Activated CD4-positive, alpha-beta T cell treated with anti-CD3 and anti-CD28 coated beads, Interleukin-2, amount 10 ng/mL, durations not matched to agents 24 days and 14 days (primary cell): Measurements from ENCODE around the gene TMEM52. TPM values are rescaled to one million over a fixed set of nuclear protein-coding genes. Genes with fewer than 3 reads are reported as not detected.

Source experiments
- DNase-seq: peaks from one replicate; pipeline ENCODE4 v3.0.0; 2022
- H3K27ac Mint-ChIP-seq: one replicate; pipeline ENCODE4 v1.8.0; 2022; ENCODE audit warnings: mild to moderate bottlenecking, mixed read lengths
- H3K27me3 Mint-ChIP-seq: one replicate; pipeline ENCODE4 v1.8.0; 2022; ENCODE audit warnings: mixed read lengths
- H3K36me3 Mint-ChIP-seq: one replicate; pipeline ENCODE4 v1.8.0; 2022; ENCODE audit warnings: low read depth, mild to moderate bottlenecking, mixed read lengths
- H3K4me1 Mint-ChIP-seq: one replicate; pipeline ENCODE4 v1.8.0; 2021; ENCODE audit warnings: mixed read lengths
- H3K4me3 Mint-ChIP-seq: one replicate; pipeline ENCODE4 v1.8.0; 2022; ENCODE audit warnings: mild to moderate bottlenecking, moderate library complexity, mixed read lengths
- H3K9me3 Mint-ChIP-seq: one replicate; pipeline ENCODE4 v1.8.0; 2021; ENCODE audit warnings: mixed read lengths
- intact Hi-C: fragments of 100-400 bp; cut with micrococcal nuclease; formaldehyde crosslinking; loops from one replicate; pipeline ENCODE4 v1.15.1; 2023
- total RNA-seq: library from RNA; stranded (reverse); gene quantifications from 2 replicates; pipeline ENCODE4 v1.2.3, GENCODE V29; 2022

The TMEM52 gene
- total RNA-seq, 1 donor from 2014 or later, result 3.1 TPM

GRCh38 chr1:1880617-1881312, 38.3 kb downstream of the TMEM52 start:
- H3K9me3 Mint-ChIP-seq, result no peaks in the 10 kb centered on the region
- no peaks in the 10 kb centered on the region for H3K27me3 Mint-ChIP-seq
- H3K36me3 Mint-ChIP-seq, result peaks cover 37% of the 10 kb centered on the region
- no peak for DNase-seq
- peaks cover 41% of the 10 kb centered on the region for H3K4me1 Mint-ChIP-seq
- intact Hi-C loops, result no loop called here
- H3K4me3 Mint-ChIP-seq, result no peak overlapping the region
- peak overlapping the region; percentile 62 for H3K27ac Mint-ChIP-seq

DNA sequence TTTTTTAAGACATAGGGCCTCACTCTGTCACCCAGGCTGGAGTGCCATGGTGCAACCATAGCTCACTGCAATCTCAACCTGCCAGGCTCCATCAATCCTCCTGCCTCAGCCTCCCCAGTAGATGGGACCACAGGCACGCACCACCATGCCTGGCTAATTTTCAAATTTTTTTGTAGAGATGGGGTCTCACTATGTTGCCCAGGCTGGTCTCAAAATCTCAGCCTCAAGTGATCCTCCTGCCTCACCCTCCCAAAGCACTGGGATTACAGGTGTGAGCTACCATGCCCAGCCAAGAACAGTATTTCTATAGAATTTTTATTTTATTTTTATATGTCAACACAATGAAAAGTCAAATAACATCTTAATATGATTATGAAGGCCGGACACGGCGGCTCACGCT, 39.1 kb downstream of the TMEM52 start:
- DNase-seq, result no peak
- H3K9me3 Mint-ChIP-seq, result no peaks in the 10 kb centered on the region
- H3K36me3 Mint-ChIP-seq, result peaks cover 43% of the 10 kb centered on the region
- intact Hi-C loops, result no loop called here
- no peaks in the 10 kb centered on the region for H3K27me3 Mint-ChIP-seq
- H3K4me3 Mint-ChIP-seq, result no peak overlapping the region
- peaks cover 44% of the 10 kb centered on the region for H3K4me1 Mint-ChIP-seq
- H3K27ac Mint-ChIP-seq, result no peak overlapping the region

DNA sequence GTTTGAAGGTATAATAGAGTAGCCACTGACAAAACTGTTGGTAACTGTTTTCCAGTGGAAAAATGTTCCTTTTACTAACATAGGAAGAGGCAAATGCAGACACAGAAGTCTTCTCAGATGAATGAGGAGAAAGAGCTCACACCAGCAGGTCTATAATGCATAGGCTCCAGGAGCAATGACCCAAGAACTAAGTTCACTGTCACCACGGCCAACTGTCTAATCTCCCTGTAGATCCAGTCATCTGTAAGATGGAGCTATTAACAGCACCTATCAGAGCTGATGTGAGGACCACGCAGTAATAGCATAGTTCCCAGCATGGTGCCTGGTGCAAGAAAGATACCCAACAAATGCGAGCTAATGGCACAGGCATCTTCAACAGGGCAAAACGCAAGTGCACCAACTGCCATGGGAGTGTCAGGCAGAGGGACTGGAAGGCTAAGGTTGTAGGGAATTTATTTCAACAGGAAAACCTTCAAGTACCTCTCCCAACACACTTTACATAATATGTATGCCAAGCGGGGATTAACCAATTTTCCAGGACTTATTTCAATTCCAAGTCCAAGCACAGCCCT, 41.1 kb downstream of the TMEM52 start:
- peak overlapping the region; percentile 40 for H3K27ac Mint-ChIP-seq

DNA sequence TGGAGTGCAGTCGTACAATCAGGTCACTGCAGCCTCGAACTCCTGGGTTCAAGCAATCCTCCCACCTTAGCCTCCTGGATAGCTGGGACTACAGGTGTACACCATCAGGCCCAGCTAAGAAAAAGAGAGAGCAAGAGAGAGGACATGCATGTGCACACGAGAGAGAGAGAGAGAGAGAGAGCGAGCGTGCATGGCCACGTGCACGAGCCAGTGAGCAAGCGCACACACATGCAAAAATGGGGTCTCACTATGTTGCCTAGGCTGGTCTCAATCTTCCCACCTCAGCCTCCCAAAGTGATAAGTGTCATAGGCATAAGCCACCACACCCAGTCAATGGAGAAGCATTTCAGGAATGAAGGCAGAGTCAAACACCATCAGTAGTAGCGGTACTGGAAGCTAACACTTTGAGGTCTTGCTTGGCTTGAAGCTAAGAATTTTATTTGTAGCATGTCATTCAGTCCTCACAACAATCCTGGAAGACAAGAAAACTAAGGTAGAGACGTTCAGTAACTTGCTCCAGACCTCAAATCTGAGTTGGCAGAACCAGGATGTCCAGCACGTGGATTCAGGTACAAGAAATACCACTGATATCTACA, 42.6 kb downstream of the TMEM52 start:
- Mint-ChIP-seq H3K27ac (peak overlapping the region; percentile 91), H3K9me3 (no peaks in the 10 kb centered on the region), H3K4me3 (peak overlapping the region; percentile 32), H3K27me3 (no peaks in the 10 kb centered on the region), H3K36me3 (peaks cover 58% of the 10 kb centered on the region), H3K4me1 (peaks cover 48% of the 10 kb centered on the region)
- no peak for DNase-seq
- intact Hi-C loops, result no loop called here

More for the DNA sequence above, 41.1 kb downstream of the TMEM52 start:
- intact Hi-C loops, result no loop called here
- no peaks in the 10 kb centered on the region for H3K9me3 Mint-ChIP-seq
- H3K4me3 Mint-ChIP-seq, result no peak overlapping the region
- peaks cover 42% of the 10 kb centered on the region for H3K4me1 Mint-ChIP-seq
- H3K36me3 Mint-ChIP-seq, result peaks cover 44% of the 10 kb centered on the region
- DNase-seq, result no peak
- no peaks in the 10 kb centered on the region for H3K27me3 Mint-ChIP-seq

GRCh38 chr1:1875932-1876331, 43.1 kb downstream of the TMEM52 start:
- H3K9me3 Mint-ChIP-seq, result no peaks in the 10 kb centered on the region
- peaks cover 58% of the 10 kb centered on the region for H3K36me3 Mint-ChIP-seq
- H3K27me3 Mint-ChIP-seq, result no peaks in the 10 kb centered on the region
- no peak for DNase-seq
- intact Hi-C loops, result no loop called here
- H3K27ac Mint-ChIP-seq, result peak overlapping the region; percentile 91
- H3K4me3 Mint-ChIP-seq, result peak overlapping the region; percentile 32
- peaks cover 47% of the 10 kb centered on the region for H3K4me1 Mint-ChIP-seq

- no peak for DNase-seq
- H3K4me3 Mint-ChIP-seq, result no peak overlapping the region
- no peaks in the 10 kb centered on the region for H3K27me3 Mint-ChIP-seq
- intact Hi-C loops, result no loop called here
- H3K9me3 Mint-ChIP-seq, result no peaks in the 10 kb centered on the region
- H3K27ac Mint-ChIP-seq, result no peak overlapping the region
- H3K36me3 Mint-ChIP-seq, result peaks cover 56% of the 10 kb centered on the region
- peaks cover 48% of the 10 kb centered on the region for H3K4me1 Mint-ChIP-seq
These were observed 44.2 kb downstream of the TMEM52 start for GRCh38 chr1:1874901-1875300.

DNA sequence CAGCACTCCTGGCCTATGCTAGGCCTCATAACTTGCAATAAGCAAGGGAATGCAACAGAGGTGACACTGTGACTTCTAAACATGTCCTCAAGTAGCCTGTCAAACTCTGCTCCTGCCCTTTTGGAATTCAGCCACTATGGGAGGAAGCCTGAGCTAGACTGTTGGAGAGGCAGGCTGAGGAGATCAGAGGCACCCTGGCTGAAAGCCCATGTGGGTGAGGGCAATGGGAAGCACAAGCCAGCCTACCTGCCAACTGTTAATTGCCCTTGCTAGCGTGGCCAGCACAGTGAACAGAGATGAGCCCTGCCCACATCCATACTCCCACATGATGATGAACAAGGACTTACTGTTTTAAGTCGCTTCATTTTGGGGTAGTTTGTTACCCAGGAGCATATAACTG, 45.9 kb downstream of the TMEM52 start:
- no peak for DNase-seq
- no peaks in the 10 kb centered on the region for H3K27me3 Mint-ChIP-seq
- no peak overlapping the region for H3K27ac Mint-ChIP-seq
- peaks cover 45% of the 10 kb centered on the region for H3K4me1 Mint-ChIP-seq
- no peaks in the 10 kb centered on the region for H3K9me3 Mint-ChIP-seq
- no peak overlapping the region for H3K4me3 Mint-ChIP-seq
- intact Hi-C loops, result no loop called here
- H3K36me3 Mint-ChIP-seq, result peaks cover 49% of the 10 kb centered on the region

DNA sequence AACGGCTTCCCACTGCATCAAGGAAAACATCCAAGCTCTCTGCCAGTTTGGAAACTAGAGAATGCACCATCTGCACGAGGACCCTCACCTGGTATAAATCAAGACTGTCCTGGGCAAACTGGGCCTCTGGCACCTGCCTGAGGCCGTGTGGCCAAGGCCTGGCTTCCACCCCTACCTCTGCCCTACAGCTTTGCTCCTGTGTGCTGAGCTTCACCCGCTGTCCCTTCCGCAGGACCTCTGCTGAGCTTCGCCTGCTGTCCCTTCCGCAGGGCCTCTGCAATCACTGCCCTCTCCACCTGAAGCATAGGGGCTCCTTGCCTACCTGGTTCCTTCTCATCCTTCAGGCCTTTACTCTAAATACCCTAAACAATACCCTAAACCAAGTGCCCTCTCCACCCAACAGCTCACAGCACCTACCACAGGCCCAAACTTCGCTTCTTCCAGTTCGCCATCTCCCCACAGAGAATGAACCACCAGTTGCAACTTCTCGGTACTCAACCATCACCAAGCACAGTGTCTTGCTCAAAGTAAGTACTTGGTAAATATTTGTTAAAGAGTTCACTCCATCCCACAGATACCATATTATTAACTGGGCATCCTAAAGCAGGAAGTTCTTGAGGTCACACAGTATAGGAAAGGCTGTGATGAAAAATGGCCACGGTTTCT, 46.6 kb downstream of the TMEM52 start:
- DNase-seq, result no peak
- Mint-ChIP-seq H3K36me3 (peaks cover 48% of the 10 kb centered on the region), H3K4me3 (no peak overlapping the region), H3K27ac (no peak overlapping the region), H3K9me3 (no peaks in the 10 kb centered on the region), H3K4me1 (peaks cover 39% of the 10 kb centered on the region), H3K27me3 (no peaks in the 10 kb centered on the region)
- intact Hi-C loops, result no loop called here

DNA sequence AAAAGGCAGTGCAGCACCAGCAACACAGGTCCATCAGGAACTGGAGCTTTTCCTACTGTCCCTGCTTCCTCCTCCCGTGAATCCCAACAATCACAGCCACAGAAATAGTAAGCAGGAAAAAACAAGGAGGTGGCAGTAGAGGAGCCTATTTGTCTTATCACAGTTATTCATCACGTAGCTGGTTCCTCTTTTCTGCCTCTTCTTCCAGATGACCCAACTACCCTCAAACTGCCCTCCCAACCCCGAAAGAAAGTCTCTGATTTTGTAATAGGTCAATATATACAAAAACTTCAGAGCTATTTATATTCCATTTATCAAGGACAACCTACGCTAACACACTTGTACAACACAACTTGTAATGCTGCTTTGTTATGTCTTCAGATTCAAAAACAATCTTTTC, 49.6 kb downstream of the TMEM52 start:
- Mint-ChIP-seq H3K9me3 (no peaks in the 10 kb centered on the region), H3K4me1 (peaks cover 33% of the 10 kb centered on the region), H3K27me3 (no peaks in the 10 kb centered on the region), H3K36me3 (peaks cover 40% of the 10 kb centered on the region), H3K27ac (no peak overlapping the region), H3K4me3 (no peak overlapping the region)
- DNase-seq, result no peak
- intact Hi-C loops, result no loop called here

Other genes with a start within 250 kb of the TMEM52 start
- gene SLC35E2B, start 226.5 kb downstream of the TMEM52 start, total RNA-seq, result 40.3 and 41.5 TPM in 2 replicates
- gene CDK11A, start 194.9 kb downstream of the TMEM52 start, total RNA-seq, result 68.3 and 70.4 TPM in 2 replicates
- 91.3 and 94.5 TPM in 2 replicates for gene NADK, start 140.8 kb downstream of the TMEM52 start, total RNA-seq
- 403 and 422 TPM in 2 replicates for gene GNB1, start 28.2 kb downstream of the TMEM52 start, total RNA-seq
- 0.59 TPM in 1 of 2 replicates, not detected in the other for gene CALML6, start 4.0 kb downstream of the TMEM52 start, total RNA-seq
- not detected in 2 replicates for gene CFAP74, start 84.5 kb upstream of the TMEM52 start, total RNA-seq
- gene GABRD, start 100.1 kb upstream of the TMEM52 start, total RNA-seq, result not detected in 2 replicates
- 2.5 and 3.0 TPM in 2 replicates for gene PRKCZ, start 131.1 kb upstream of the TMEM52 start, total RNA-seq